Ectodermal cell (in vitro differentiated cells): ENCODE results near the gene SCART1.
"Not testable (repeated sequence)": the region's sequence is repeated elsewhere in the genome, so short reads cannot be mapped to it uniquely, and the experiment has no call there.

ENCODE experiments used
- H3K27ac ChIP-seq: 2 replicates; pipeline ENCODE4 v1.7.0; 2013; ENCODE audit warnings: mild to moderate bottlenecking, low read depth, low read length; ENCODE audit not compliant: insufficient read depth, poor library complexity, severe bottlenecking
- H3K27me3 ChIP-seq: 2 replicates; pipeline ENCODE4 v1.7.0; 2013; ENCODE audit warnings: mild to moderate bottlenecking, low read length; ENCODE audit not compliant: insufficient read depth, control insufficient read depth, poor library complexity, severe bottlenecking
- H3K36me3 ChIP-seq: one replicate; pipeline ENCODE4 v1.7.0; 2013; ENCODE audit warnings: low read length; ENCODE audit not compliant: control insufficient read depth, insufficient read depth
- H3K4me1 ChIP-seq: one replicate; pipeline ENCODE4 v1.7.0; 2013; ENCODE audit warnings: low read length; ENCODE audit not compliant: control insufficient read depth, insufficient read depth
- H3K4me3 ChIP-seq: 2 replicates; pipeline ENCODE4 v1.7.0; 2013; ENCODE audit warnings: low read depth, low read length, control low read depth; ENCODE audit not compliant: insufficient read depth
- H3K9me3 ChIP-seq: 2 replicates; pipeline ENCODE4 v1.7.0; 2013; ENCODE audit warnings: mild to moderate bottlenecking, low read length, moderate library complexity; ENCODE audit not compliant: control insufficient read depth
- WGBS, 2 experiments: methylation state at CpG; one replicate each; pipeline ENCODE4 v1.1.7; 2013; ENCODE audit warnings: missing lambda C conversion rate in 2 of 2; 5-methylcytosine and 5-hydroxymethylcytosine counted together

SCART1 gene

DNA sequence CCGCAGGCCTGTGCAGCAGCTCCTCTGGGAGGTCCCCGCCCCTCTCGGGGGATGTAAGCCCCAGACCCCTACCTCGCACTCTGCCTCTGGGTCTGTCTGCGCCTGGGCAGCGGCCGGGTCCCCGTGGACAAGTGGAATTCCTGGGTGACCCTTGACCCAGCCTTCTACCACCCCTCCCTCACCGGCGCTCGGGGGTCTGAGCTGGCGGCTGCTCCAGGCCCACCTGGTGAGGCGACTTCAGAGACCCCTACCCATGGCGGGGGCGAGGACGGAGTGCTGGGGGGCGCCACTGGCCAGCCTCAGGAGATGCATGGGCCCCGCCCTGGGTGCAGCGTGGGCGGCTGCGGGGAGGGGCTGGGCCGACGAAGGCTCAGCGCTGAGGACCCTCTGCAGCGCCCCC, 21.0 kb upstream of the SCART1 start:
- not testable (repeated sequence) for H3K4me3 ChIP-seq, H3K4me1 ChIP-seq, H3K36me3 ChIP-seq, H3K9me3 ChIP-seq, H3K27ac ChIP-seq, H3K27me3 ChIP-seq
- WGBS, 2 experiments = 88 to 100% methylated on average over 4 to 6 of the region's 25 CpGs

- Histone ChIP-seq H3K4me3 (no peak overlapping the region), H3K9me3 (peaks cover 3% of the 10 kb centered on the region), H3K36me3 (no peaks in the 10 kb centered on the region), H3K27me3 (no peaks in the 10 kb centered on the region), H3K27ac (no peak overlapping the region), H3K4me1 (no peaks in the 10 kb centered on the region)
- 71 to 78% methylated on average over 11 of the region's 11 CpGs for WGBS, 2 experiments
Observed at GRCh38 chr10:133438711-133439273, 15.0 kb upstream of the SCART1 start.

- Histone ChIP-seq H3K4me3 (no peak overlapping the region), H3K36me3 (no peaks in the 10 kb centered on the region), H3K9me3 (peaks cover 3% of the 10 kb centered on the region), H3K27ac (no peak overlapping the region), H3K4me1 (no peaks in the 10 kb centered on the region), H3K27me3 (no peaks in the 10 kb centered on the region)
- 85 to 86% methylated on average over 25 of the region's 25 CpGs for WGBS, 2 experiments
Observed at GRCh38 chr10:133439517-133440461, 14.0 kb upstream of the SCART1 start.

DNA sequence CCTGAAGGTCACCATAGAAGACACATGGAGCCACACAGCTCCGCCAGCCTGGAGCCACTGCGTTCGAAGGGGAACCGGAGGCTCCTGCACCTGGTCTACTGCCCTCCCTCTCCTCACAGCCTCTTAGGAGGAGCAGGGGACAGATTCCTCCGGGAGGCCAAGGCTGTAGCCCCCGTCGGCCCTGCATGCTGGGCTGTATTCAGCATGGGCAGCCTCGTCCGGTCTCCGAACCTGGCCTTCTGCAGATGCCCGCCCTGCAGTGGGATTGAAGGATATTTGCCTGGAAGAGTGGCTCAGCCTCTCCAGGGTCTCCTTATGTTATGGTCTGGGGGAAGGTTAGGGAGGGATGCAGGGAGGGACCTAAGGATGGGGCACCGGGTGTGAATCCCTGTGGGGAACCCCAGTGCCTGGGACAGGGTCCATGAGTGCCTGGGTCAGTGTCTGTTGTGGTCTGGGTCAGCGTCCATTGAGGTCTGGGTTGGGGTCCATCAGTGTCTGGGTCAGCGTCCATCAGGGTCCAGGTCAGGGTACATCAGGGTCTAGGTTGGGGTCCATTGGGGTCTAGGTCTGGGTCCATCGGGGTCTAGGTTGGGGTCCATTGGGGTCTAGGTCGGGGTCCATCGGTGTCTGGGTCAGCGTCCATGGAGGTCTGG, 13.0 kb upstream of the SCART1 start:
- Histone ChIP-seq H3K4me1 (no peaks in the 10 kb centered on the region), H3K27me3 (no peaks in the 10 kb centered on the region), H3K27ac (no peak overlapping the region), H3K36me3 (no peaks in the 10 kb centered on the region), H3K9me3 (peaks cover 5% of the 10 kb centered on the region), H3K4me3 (no peak overlapping the region)
- 88 to 90% methylated on average over 14 of the region's 18 CpGs for WGBS, 2 experiments

- WGBS, 2 experiments = 92 to 93% methylated on average over 13 to 14 of the region's 21 CpGs
- H3K36me3 ChIP-seq, H3K4me1 ChIP-seq, H3K27ac ChIP-seq, H3K9me3 ChIP-seq, H3K4me3 ChIP-seq, H3K27me3 ChIP-seq: not testable (repeated sequence)
Observed at GRCh38 chr10:133441356-133441755, 12.4 kb upstream of the SCART1 start.

- Histone ChIP-seq H3K9me3 (peaks cover 5% of the 10 kb centered on the region), H3K4me3 (no peak overlapping the region), H3K27ac (no peak overlapping the region), H3K36me3 (no peaks in the 10 kb centered on the region), H3K27me3 (no peaks in the 10 kb centered on the region), H3K4me1 (no peaks in the 10 kb centered on the region)
- 75 to 76% methylated on average over 12 of the region's 12 CpGs for WGBS, 2 experiments
Observed at GRCh38 chr10:133441780-133442179, 12.0 kb upstream of the SCART1 start.

- H3K27me3 ChIP-seq = no peaks in the 10 kb centered on the region
- 85 to 86% methylated on average over 23 of the region's 23 CpGs for WGBS, 2 experiments
- H3K9me3 ChIP-seq = peaks cover 5% of the 10 kb centered on the region
- no peaks in the 10 kb centered on the region for H3K36me3 ChIP-seq
- H3K4me3 ChIP-seq = no peak overlapping the region
- H3K4me1 ChIP-seq = no peaks in the 10 kb centered on the region
- H3K27ac ChIP-seq = no peak overlapping the region
Observed at GRCh38 chr10:133442191-133442966, 11.4 kb upstream of the SCART1 start.

- Histone ChIP-seq H3K4me3 (no peak overlapping the region), H3K9me3 (peaks cover 5% of the 10 kb centered on the region)
- WGBS, 2 experiments = 79 to 81% methylated on average over 16 of the region's 16 CpGs
Observed at GRCh38 chr10:133442967-133443924, 10.5 kb upstream of the SCART1 start.

More at GRCh38 chr10:133442967-133443924, 10.5 kb upstream of the SCART1 start:
- H3K4me1 ChIP-seq = no peaks in the 10 kb centered on the region
- H3K27me3 ChIP-seq = no peaks in the 10 kb centered on the region
- no peak overlapping the region for H3K27ac ChIP-seq
- no peaks in the 10 kb centered on the region for H3K36me3 ChIP-seq
